HepG2 (cell line): Measurements from ENCODE around the gene ZNF394. TPM values are rescaled to one million over a fixed set of nuclear protein-coding genes. Genes with fewer than 3 reads are reported as not detected.

Experiments used
- ATAC-seq: fragments of 200-7000 bp; cut with Tn5 transposase; 3 replicates; pipeline ENCODE4 v1.9.1; 2020; ENCODE audit warnings: mild to moderate bottlenecking, moderate library complexity
- BruUV-seq: library from RNA; stranded (reverse); fragments of 400-500 nt; replicated peaks from 2 replicates; lab custom pipeline; 2021; lab: Mats Ljungman, UMichigan
- CTCF ChIA-PET: fragments of 300-600 bp; formaldehyde crosslinking; extraction: SDS; loops from one replicate; lab custom pipeline; 2021; ENCODE audit warnings: low total read pairs, inconsistent platforms, low intra/inter-chr PET ratio; lab: Yijun Ruan, JAX
- POLR2A ChIA-PET: fragments of 350-600 bp; sonication (Branson Sonifier 250); formaldehyde crosslinking; loops from one replicate; lab custom pipeline; 2020; ENCODE audit warnings: antibody characterized with exemption, inconsistent platforms; lab: Yijun Ruan, JAX
- DNase-seq: peaks from one replicate; pipeline ENCODE4 v3.0.0-alpha.2; 2015; ENCODE audit warnings: low spot score
- FAIRE-seq: peaks from 3 replicates; lab custom pipeline; 2011; peaks lifted over from hg19 to GRCh38; lab: Jason Lieb, UNC
- H2AFZ ChIP-seq: one replicate; pipeline ENCODE4 v1.6.1; 2011; ENCODE audit warnings: low read length, inconsistent platforms
- H3K27ac ChIP-seq: fragments of 300-600 bp; 3 replicates; pipeline ENCODE4 v1.8.0; 2011; ENCODE audit warnings: mixed run types, mild to moderate bottlenecking, mixed read lengths, low read length, inconsistent platforms; ENCODE audit not compliant: insufficient read depth; ENCODE audit errors: extremely low read length
- H3K27me3 ChIP-seq, 2 experiments: fragments of 200-600 bp in 1 of 2; 2 replicates in 1 of 2; 3 replicates in 1 of 2; pipeline versions ENCODE4 v1.6.0 to v1.8.0; 2011; ENCODE audit warnings: low read length in 2 of 2, mild to moderate bottlenecking in 2 of 2, moderate library complexity in 2 of 2, inconsistent platforms in 1 of 2; ENCODE audit not compliant: insufficient read depth in 2 of 2, control insufficient read depth in 1 of 2
- H3K36me3 ChIP-seq, 2 experiments: fragments of 200-600 bp in 1 of 2; replicated peaks in 1 of 2; 2 replicates in 1 of 2; 3 replicates in 1 of 2; pipeline versions ENCODE4 v1.5.1 to v1.8.0; 2011; ENCODE audit warnings: low read length in 2 of 2, inconsistent platforms in 1 of 2; ENCODE audit not compliant: insufficient read depth in 2 of 2, control insufficient read depth in 1 of 2
- H3K4me1 ChIP-seq: 2 replicates; pipeline ENCODE4 v1.5.1; 2012; ENCODE audit warnings: low read length, inconsistent platforms; ENCODE audit not compliant: insufficient read depth
- H3K4me2 ChIP-seq: 2 replicates; pipeline ENCODE4 v1.6.0; 2011; ENCODE audit warnings: low read depth, low read length, inconsistent platforms
- H3K4me3 ChIP-seq, 3 experiments: fragments of 200-600 bp in 1 of 3; sonication (generic), shearing (Covaris generic) in 1 of 3; replicated peaks in 1 of 3; 2 replicates each; pipeline ENCODE4 v1.5.1; 2011 to 2016; ENCODE audit warnings: low read length in 3 of 3, inconsistent platforms in 2 of 3, low read depth in 2 of 3, mild to moderate bottlenecking in 2 of 3, control low read depth in 1 of 3, mixed read lengths in 1 of 3; ENCODE audit not compliant: insufficient read depth in 1 of 3
- H3K79me2 ChIP-seq: one replicate; pipeline ENCODE4 v1.6.1; 2011; ENCODE audit warnings: low read length, inconsistent platforms; ENCODE audit not compliant: insufficient read depth
- H3K9ac ChIP-seq: 2 replicates; pipeline ENCODE4 v1.6.0; 2011; ENCODE audit warnings: mild to moderate bottlenecking, low read depth, low read length, inconsistent platforms; ENCODE audit not compliant: insufficient read depth
- H3K9me3 ChIP-seq: 2 replicates; pipeline ENCODE4 v1.5.1; 2012; ENCODE audit warnings: mild to moderate bottlenecking, low read length
- H4K20me1 ChIP-seq: 2 replicates; pipeline ENCODE4 v1.6.0; 2011; ENCODE audit warnings: inconsistent platforms, mild to moderate bottlenecking, low read length, moderate library complexity; ENCODE audit not compliant: insufficient read depth
- AGO2 ChIP-seq: fragments of 200-400 bp; formaldehyde crosslinking; optimal IDR thresholded peaks from 2 replicates; pipeline ENCODE3; 2017; ENCODE audit warnings: mild to moderate bottlenecking, low read depth, low read length, moderate library complexity
- ATF1 ChIP-seq: IDR thresholded peaks from 2 replicates; pipeline ENCODE4 v1.6.1; 2016; ENCODE audit warnings: mild to moderate bottlenecking, control low read depth
- JUNB ChIP-seq: sonication (generic); formaldehyde crosslinking; IDR thresholded peaks from 2 replicates; pipeline ENCODE4 v1.8.0; 2022; ENCODE audit warnings: missing genetic modification reagents, mild to moderate bottlenecking, borderline replicate concordance
- RBM22 ChIP-seq: fragments of 200-400 bp; formaldehyde crosslinking; optimal IDR thresholded peaks from 2 replicates; pipeline ENCODE3; 2017; ENCODE audit warnings: mild to moderate bottlenecking, low read length, moderate library complexity
- ZNF678 ChIP-seq: sonication (generic); formaldehyde crosslinking; IDR thresholded peaks from 2 replicates; pipeline ENCODE4 v1.4.0; 2020; ENCODE audit warnings: mild to moderate bottlenecking, missing genetic modification reagents
- ZNF687 ChIP-seq: sonication (generic); formaldehyde crosslinking; IDR thresholded peaks from 2 replicates; pipeline ENCODE4 v1.5.1; 2020; ENCODE audit warnings: mild to moderate bottlenecking, missing genetic modification reagents, moderate library complexity
- WGBS: methylation state at CpG from one replicate; pipeline ENCODE4 v1.1.6; 2017; ENCODE audit warnings: low lambda C conversion rate; 5-methylcytosine and 5-hydroxymethylcytosine counted together
- in situ Hi-C: cut with HindIII; loops from 2 replicates; pipeline ENCODE4 v1.10.0; 2017; ENCODE audit warnings: low pct_unique_long_range_greater_than_20kb; ENCODE audit not compliant: extremely low pct_ligation_motif_present
- intact Hi-C: fragments of 100-400 bp; cut with micrococcal nuclease; formaldehyde crosslinking; loops from one replicate; pipeline ENCODE4 v1.10.0; 2022; ENCODE audit not compliant: unreplicated experiment
- polyA plus RNA-seq, 8 experiments: library from polyadenylated mRNA; depleted of rRNA in 3 of 8; stranded (reverse) in 7 of 8; unstranded in 1 of 8; fragments of >200 nt; fragmentation: Illumina TruSeq in 4 of 8; extraction: Trizol in 4 of 8; gene quantifications; 2 replicates each; pipeline versions ENCODE4 v1.2.1 to v1.2.3, GENCODE V29; 2011 to 2016; ENCODE audit warnings: low read depth in 4 of 8, missing spikeins in 1 of 8, mixed read lengths in 1 of 8; ENCODE audit not compliant: insufficient read depth in 1 of 8
- total RNA-seq, 5 experiments: library from RNA; depleted of rRNA; stranded (reverse); fragments of >200 nt; fragmentation: Illumina TruSeq; extraction: Trizol; gene quantifications; 2 replicates each; pipeline ENCODE4 v1.2.3, GENCODE V29; 2016; ENCODE audit warnings: low read depth in 1 of 5

The ZNF394 gene
- total and polyA plus RNA-seq, 2 of the 13 experiments (the other 11 are each of a cell fraction or from before 2014, with no cell fraction given): 7.8 to 19.6 TPM

- no peaks in the 10 kb centered on the region for H3K27me3 ChIP-seq
- FAIRE-seq: no peak
- H3K27ac ChIP-seq: no peak overlapping the region
- WGBS: 92% methylated on average over 12 of the region's 13 CpGs
- H3K9me3 ChIP-seq: no peaks in the 10 kb centered on the region
- no peak overlapping the region for H2AFZ ChIP-seq
- in situ Hi-C loops (no loop called here), intact Hi-C loops (no loop called here)
- H3K36me3 ChIP-seq: peaks cover 37 to 96% of the 10 kb centered on the region in 2 experiments
- no peaks in the 10 kb centered on the region for H3K79me2 ChIP-seq
- no peak overlapping the region for H3K4me2 ChIP-seq
- H3K4me1 ChIP-seq: no peaks in the 10 kb centered on the region
- peaks cover 11% of the 10 kb centered on the region for H4K20me1 ChIP-seq
- H3K4me3 ChIP-seq: no peak overlapping the region
- BruUV-seq: no TSS peak
- ATAC-seq: no peak
- H3K9ac ChIP-seq: no peak overlapping the region
- TF ChIP-seq ZNF687 (CRISPR knock-in tag) (0 out of 2 replicates have a peak, but pooled peaks have one; percentile 1), AGO2 (peak; percentile 40), ZNF678 (CRISPR knock-in tag) (no peak)
- ChIA-PET POLR2A (no interaction called here), CTCF (no interaction called here)
- DNase-seq: no peak
Observed at GRCh38 chr7:99452541-99452940, 47.5 kb downstream of the ZNF394 start.

- intact Hi-C loops (no loop called here), in situ Hi-C loops (no loop called here)
- TF ChIP-seq JUNB (CRISPR knock-in tag): 0 out of 2 replicates have a peak, but pooled peaks have one; percentile 13
- peak; percentile 40 for TF ChIP-seq RBM22
- TF ChIP-seq ATF1 (CRISPR knock-in tag): no peak
- DNase-seq (no peak), FAIRE-seq (no peak), ATAC-seq (no peak)
- no peaks in the 10 kb centered on the region for H3K79me2 ChIP-seq
- H3K36me3 ChIP-seq: peaks cover 37 to 92% of the 10 kb centered on the region in 2 experiments
- no peak overlapping the region for H3K9ac ChIP-seq
- no peak overlapping the region for H3K4me2 ChIP-seq
- peaks cover 9% of the 10 kb centered on the region for H4K20me1 ChIP-seq
- BruUV-seq: no TSS peak
- no peak overlapping the region for H3K27ac ChIP-seq
- no peaks in the 10 kb centered on the region for H3K4me1 ChIP-seq
- H3K27me3 ChIP-seq: no peaks in the 10 kb centered on the region
- WGBS: 86% methylated on average over 1 of the region's 8 CpGs
- ChIA-PET POLR2A (no interaction called here), CTCF (no interaction called here)
- no peak overlapping the region for H2AFZ ChIP-seq
- H3K9me3 ChIP-seq: no peaks in the 10 kb centered on the region
- no peak overlapping the region for H3K4me3 ChIP-seq
Observed at GRCh38 chr7:99451936-99452335, 48.1 kb downstream of the ZNF394 start.
